Skeletal muscle tissue (tissue), 4 donors: ENCODE results near the gene FRAS1. TPM values are rescaled to one million over a fixed set of nuclear protein-coding genes. Genes with fewer than 3 reads are reported as not detected.
A peak's percentile ranks its signal among the peaks of the same experiment; 100 is the strongest.

ENCODE experiments used
- H3K27ac ChIP-seq: one replicate; pipeline ENCODE4 v1.7.0; 2013; ENCODE audit warnings: mild to moderate bottlenecking, low read depth, low read length, inconsistent platforms
- H3K27me3 ChIP-seq, 3 donors: one replicate each; pipeline ENCODE4 v1.7.0; 2013; ENCODE audit warnings: low read length in 3 of 3; ENCODE audit not compliant: control insufficient read depth in 3 of 3, insufficient read depth in 3 of 3
- H3K36me3 ChIP-seq, 3 donors: one replicate each; pipeline ENCODE4 v1.7.0; 2013; ENCODE audit warnings: low read length in 3 of 3; ENCODE audit not compliant: control insufficient read depth in 3 of 3, insufficient read depth in 3 of 3
- H3K4me1 ChIP-seq, 3 donors: one replicate each; pipeline ENCODE4 v1.7.0; 2013; ENCODE audit warnings: low read length in 3 of 3, mild to moderate bottlenecking in 3 of 3; ENCODE audit not compliant: control insufficient read depth in 3 of 3, insufficient read depth in 3 of 3
- H3K4me3 ChIP-seq, 3 donors: one replicate each; pipeline ENCODE4 v1.7.0; 2013; ENCODE audit warnings: low read length in 3 of 3
- H3K9ac ChIP-seq, 3 donors: one replicate each; pipeline ENCODE4 v1.7.0; 2013; ENCODE audit warnings: low read length in 3 of 3, mild to moderate bottlenecking in 3 of 3, moderate library complexity in 2 of 3, low read depth in 1 of 3
- H3K9me3 ChIP-seq, 3 donors: one replicate each; pipeline ENCODE4 v1.7.0; 2013; ENCODE audit warnings: low read length in 3 of 3; ENCODE audit not compliant: control insufficient read depth in 3 of 3
- total RNA-seq: library from RNA; depleted of rRNA; stranded (reverse); fragments of >200 nt; gene quantifications from one replicate; pipeline ENCODE4 v1.2.3, GENCODE V29; 2014
- donor health status: Osteomylitis.

The FRAS1 gene
- total RNA-seq, 1 donor from 2014 or later: 15.1 TPM

DNA sequence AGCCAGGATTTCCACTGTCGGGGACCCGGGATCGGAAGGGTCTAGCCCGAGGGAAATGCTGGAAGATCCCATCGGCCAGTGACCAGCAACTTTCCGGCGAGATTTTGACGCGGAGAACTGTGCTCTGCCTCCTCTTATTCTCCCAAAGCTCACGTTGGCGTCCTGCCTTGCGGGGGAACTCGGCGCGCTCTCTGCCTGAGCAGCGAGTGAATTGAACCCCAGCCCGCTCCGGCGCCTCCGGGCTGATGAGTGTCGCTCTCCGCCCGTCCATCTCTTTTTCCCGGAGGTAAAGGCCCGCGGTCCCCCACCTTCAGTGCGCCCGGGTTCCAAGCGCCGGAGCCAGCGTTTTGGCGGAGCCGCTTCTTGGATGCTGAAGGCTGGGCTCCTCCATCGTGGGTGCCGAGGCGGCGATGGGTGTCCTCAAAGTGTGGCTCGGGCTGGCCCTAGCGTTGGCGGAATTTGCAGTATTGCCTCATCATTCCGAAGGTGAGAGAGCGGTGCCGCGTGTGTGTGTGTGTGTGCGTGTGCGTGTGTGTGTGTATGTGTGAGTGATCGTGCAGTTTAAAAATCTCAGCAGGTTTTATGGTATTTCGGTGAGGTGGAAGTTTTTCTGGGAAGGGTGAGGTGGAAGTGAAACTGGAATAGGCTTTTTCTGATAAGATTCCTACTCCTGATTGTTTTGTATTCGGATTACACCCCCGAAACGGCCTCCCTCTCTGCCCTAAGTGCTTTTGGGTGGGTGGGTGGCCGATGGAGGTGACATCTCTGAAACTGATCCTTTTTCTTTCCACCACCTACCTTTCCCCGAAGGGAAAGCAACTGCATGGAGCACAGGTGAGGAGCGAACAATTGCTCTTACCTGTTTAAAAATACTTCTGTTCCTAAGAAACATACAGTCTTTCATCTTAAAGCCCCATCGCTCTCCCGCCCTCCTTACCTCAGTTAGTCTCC lies 752 bp downstream of the FRAS1 start:
- Histone ChIP-seq H3K9ac (peak overlapping the region; percentile 85 to 95 (median 93)), H3K9me3 (no peaks in the 10 kb centered on the region), H3K4me1 (peaks cover 11 to 27% (median 23%) of the 10 kb centered on the region in 3 donors), H3K27ac (peak overlapping the region; percentile 94), H3K4me3 (peak overlapping the region; percentile 86 to 93 (median 88)), H3K36me3 (no peaks in the 10 kb centered on the region), H3K27me3 (peaks cover 0 to 4% (median 2%) of the 10 kb centered on the region in 3 donors)

DNA sequence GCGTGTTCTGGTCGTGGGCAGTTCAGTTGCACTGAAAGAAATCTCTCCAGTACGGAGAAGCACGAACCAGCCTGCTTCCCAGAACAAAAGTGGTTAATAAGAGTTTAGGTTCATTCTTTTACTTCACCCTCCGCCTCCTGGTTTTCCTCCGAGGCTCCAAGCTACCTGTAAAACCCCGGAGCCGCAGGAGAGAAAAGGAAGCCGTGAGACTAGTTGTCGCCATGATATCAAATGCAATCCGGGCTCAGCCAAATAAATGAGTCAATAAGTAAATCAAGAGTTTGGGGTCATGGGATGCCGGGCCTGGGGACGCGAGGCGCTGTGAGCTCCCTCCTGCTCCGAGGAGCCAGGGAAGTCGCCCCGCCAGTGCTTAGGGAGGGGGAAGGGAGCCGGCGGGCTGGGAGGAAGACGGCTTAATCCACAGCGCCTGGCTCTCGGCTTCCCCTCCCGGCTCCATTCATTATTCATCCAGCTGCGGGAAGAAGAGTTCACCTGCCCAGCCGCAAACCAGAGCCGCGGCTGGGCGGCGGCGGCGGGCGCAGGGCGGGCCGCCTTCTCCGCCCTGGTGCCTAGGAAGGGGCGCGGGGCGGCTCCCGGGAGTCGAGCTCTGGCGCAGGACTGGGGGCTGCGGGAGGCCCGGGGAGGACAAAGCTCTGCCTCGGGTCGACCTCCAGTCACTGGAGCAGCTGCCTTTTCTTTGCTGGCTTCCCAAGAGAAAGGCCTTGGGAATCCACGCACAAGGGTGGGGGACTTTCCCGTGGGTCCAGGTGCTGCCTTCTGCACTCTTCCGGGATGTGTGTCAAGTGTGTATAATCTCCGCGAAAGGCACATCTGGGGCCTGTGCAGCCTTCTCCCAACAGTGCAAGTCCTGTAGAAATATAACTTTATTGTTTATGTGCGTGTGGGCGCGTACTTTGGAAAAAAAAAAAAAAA lies 1.7 kb downstream of the FRAS1 start:
- Histone ChIP-seq H3K4me1 (peaks cover 11 to 27% (median 23%) of the 10 kb centered on the region in 3 donors), H3K36me3 (no peaks in the 10 kb centered on the region), H3K9ac (peak overlapping the region; percentile 85 to 95 (median 93)), H3K27ac (peak overlapping the region; percentile 68), H3K4me3 (peak overlapping the region; percentile 86 to 93 (median 88)), H3K9me3 (no peaks in the 10 kb centered on the region), H3K27me3 (peaks cover 0 to 4% (median 2%) of the 10 kb centered on the region in 3 donors)

DNA sequence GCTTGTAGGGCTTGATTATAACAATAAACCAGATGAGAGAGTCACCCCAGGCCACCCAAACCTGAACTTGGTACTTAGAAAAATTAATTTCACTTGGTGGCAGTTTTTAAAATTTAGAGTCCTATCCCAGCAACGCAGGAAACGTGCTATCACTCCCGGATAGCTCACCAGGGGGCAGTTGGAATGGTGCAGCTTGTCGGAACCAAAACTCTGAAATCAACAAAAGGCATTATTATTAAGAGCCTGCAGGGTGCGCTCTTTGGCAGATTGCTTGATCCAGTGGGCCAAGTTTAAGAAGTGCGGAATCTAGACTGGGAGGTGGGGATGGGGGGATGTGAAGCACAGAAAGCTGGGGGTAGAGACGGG lies 2.4 kb downstream of the FRAS1 start:
- no peaks in the 10 kb centered on the region for H3K36me3 ChIP-seq
- H3K9me3 ChIP-seq: no peaks in the 10 kb centered on the region
- H3K4me1 ChIP-seq: peaks cover 11 to 27% (median 23%) of the 10 kb centered on the region in 3 donors
- peak overlapping the region; percentile 86 to 93 (median 88) for H3K4me3 ChIP-seq
- peak overlapping the region; percentile 85 to 95 (median 93) for H3K9ac ChIP-seq
- peak overlapping the region; percentile 68 for H3K27ac ChIP-seq
- H3K27me3 ChIP-seq: peaks cover 0 to 4% (median 2%) of the 10 kb centered on the region in 3 donors

DNA sequence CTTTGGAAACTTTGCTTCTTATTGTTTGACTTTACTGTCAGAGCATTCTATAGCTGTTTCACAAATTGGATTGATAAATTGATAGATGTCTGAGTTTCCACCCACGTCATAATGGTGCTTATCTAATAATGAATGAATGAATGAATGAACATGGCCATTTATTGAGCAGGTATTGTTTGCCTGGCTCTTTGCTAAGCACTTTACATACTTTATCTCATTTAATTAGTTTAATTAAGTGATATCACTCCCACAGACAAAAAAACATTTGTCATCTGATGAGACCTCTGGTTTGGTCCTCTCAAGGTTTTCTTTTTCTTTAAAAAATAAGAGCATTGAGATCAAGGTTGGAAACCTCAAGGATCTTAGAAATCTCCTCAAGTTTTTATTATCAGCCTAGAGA lies 2.8 kb downstream of the FRAS1 start:
- Histone ChIP-seq H3K4me3 (no peak overlapping the region), H3K27me3 (peaks cover 0 to 4% (median 2%) of the 10 kb centered on the region in 3 donors), H3K36me3 (no peaks in the 10 kb centered on the region), H3K9ac (no peak overlapping the region), H3K4me1 (peaks cover 11 to 27% (median 23%) of the 10 kb centered on the region in 3 donors), H3K9me3 (no peaks in the 10 kb centered on the region), H3K27ac (no peak overlapping the region)

DNA sequence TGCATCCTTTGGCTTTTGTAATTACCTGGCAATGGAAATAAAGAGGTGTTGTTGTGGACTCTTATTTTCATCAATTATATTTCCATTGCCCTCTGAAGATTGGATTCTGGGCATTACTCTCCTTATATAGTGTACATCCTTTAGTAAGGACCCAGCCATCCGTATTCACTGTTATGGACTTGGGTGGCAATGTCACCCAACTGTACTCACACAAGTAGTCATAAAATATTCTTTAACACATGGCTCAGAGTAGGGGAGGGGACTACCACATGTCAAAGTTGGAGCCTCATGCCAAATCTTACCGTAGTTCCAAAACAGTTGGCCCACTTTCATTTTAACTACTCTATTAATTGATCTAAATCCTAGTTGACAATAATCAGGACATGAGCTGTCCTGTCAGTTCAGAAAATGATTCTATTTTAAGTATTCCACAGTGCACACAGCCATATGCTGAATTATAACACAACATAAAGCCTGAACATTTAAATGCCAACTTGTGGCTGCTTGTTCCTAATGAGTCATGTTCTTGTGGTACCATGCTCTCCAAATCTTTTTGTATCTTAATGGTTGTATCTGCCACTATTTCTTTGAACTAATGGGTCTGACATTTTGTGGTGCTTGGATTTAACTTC lies 4.9 kb downstream of the FRAS1 start:
- H3K36me3 ChIP-seq: no peaks in the 10 kb centered on the region
- H3K27ac ChIP-seq: no peak overlapping the region
- no peak overlapping the region for H3K4me3 ChIP-seq
- peaks cover 0 to 4% (median 0%) of the 10 kb centered on the region in 3 donors for H3K27me3 ChIP-seq
- H3K4me1 ChIP-seq: peaks cover 2 to 13% (median 12%) of the 10 kb centered on the region in 3 donors
- no peak overlapping the region for H3K9ac ChIP-seq
- H3K9me3 ChIP-seq: no peaks in the 10 kb centered on the region

DNA sequence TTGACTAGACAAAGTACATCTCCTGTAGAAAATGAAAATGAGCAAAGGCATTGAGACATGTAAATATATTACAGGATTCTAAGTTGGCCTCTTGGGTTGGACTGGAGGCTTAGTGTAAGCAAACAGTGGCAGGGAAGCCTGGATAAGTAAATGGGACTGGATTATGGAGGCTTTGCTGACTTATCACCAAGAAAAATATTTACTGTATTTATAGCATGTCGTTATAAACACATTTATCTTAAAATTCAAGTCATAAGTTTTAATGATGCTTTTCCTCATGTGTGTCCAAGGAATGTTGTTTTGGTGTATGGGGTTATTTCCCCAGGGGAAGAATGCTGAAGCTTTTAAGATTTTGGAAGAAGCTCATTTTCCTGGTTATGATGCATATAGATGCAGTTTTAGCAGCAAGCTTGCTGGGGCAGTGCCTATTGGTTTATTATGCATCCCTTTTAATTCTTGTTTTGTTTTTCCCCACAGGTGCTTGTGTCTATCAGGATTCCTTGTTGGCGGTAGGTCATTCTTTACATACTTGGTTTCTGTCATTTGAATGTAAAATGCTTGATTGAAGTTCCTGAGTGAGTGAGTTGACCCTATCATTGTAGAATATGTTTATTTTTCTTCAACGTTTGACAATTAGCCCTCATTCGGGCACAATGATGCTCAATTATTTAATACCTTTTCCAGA lies 8.5 kb downstream of the FRAS1 start:
- Histone ChIP-seq H3K27ac (no peak overlapping the region), H3K4me3 (no peak overlapping the region), H3K27me3 (no peaks in the 10 kb centered on the region), H3K9ac (no peak overlapping the region), H3K36me3 (no peaks in the 10 kb centered on the region), H3K9me3 (no peaks in the 10 kb centered on the region), H3K4me1 (peaks cover 8 to 15% (median 12%) of the 10 kb centered on the region in 3 donors)

DNA sequence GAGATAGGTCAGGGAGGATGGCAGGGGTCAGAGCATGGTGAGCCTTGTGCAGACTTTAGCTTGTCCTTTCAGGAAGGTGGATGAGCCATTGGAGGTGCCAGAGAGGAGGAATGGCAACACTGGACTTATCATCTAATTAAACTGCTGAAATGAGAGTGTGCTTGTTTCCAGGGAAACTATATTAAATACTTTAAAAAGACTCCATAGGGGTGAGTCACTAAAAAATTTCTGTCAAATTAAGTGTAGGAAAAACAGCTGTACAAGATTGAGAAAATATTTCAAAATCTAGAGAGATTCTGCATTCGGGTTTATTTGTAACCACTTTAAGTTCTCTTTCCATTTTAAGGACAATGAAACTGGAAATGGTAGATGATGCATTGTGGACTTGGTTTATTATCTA lies 11.4 kb downstream of the FRAS1 start:
- Histone ChIP-seq H3K27me3 (no peaks in the 10 kb centered on the region), H3K9ac (no peak overlapping the region), H3K9me3 (no peaks in the 10 kb centered on the region), H3K27ac (no peak overlapping the region), H3K4me1 (peaks cover 10 to 16% (median 14%) of the 10 kb centered on the region in 3 donors), H3K4me3 (no peak overlapping the region), H3K36me3 (no peaks in the 10 kb centered on the region)

DNA sequence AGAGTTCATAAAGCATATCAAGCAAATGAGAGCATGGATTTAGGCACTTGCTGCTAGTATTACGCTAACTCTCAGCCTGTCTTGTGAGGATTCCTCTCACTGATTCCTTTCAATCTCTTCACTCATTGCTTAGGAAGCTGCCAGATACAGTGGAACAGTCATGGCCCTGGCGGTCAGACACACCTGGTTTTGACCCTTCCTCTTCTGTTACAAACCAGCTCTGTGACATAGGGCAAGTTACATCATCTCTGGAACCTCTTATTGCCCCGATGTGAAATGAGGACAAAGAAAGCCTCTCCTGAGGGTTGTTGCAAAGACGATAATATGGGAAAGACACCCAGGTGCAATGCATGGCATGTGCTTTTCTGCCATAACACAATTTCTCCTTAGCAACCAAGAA lies 12.2 kb downstream of the FRAS1 start:
- H3K4me3 ChIP-seq: no peak overlapping the region

DNA sequence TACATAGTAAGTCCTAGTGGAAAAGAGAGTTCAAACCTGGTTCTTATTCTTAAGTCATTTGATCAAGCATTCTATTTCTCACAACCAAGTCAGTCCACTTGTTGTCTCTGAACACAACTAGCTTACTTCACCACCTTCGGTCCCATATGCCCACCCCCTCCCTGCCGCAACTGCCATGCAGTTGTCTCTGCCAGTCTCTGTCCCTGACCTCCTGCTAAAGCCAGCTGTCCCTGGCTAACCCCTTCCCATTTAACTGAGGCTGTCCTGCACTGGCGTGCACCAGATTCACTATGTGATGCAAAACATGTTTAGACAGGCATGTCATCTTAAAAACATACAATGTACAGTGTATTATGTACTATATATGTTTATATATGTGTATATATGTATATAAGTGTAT lies 12.7 kb downstream of the FRAS1 start:
- H3K27me3 ChIP-seq: no peaks in the 10 kb centered on the region
- H3K27ac ChIP-seq: peak overlapping the region; percentile 41
- H3K9me3 ChIP-seq: no peaks in the 10 kb centered on the region
- H3K9ac ChIP-seq: no peak overlapping the region
- no peaks in the 10 kb centered on the region for H3K36me3 ChIP-seq
- H3K4me1 ChIP-seq: peaks cover 10 to 16% (median 14%) of the 10 kb centered on the region in 3 donors
- H3K4me3 ChIP-seq: no peak overlapping the region

More for the DNA sequence above, 12.2 kb downstream of the FRAS1 start:
- Histone ChIP-seq H3K27ac (peak overlapping the region; percentile 41), H3K36me3 (no peaks in the 10 kb centered on the region), H3K27me3 (no peaks in the 10 kb centered on the region), H3K9ac (no peak overlapping the region), H3K4me1 (peaks cover 10 to 16% (median 14%) of the 10 kb centered on the region in 3 donors), H3K9me3 (no peaks in the 10 kb centered on the region)
